Bone marrow (tissue), 2 donors: ENCODE results near the gene NYAP2.

ENCODE experiments used
- DNase-seq, 2 donors: peaks; one replicate each; lab custom pipeline; 2025; lab: John Stamatoyannopoulos, UW

Gene NYAP2

GRCh38 chr2:225399504-225399903 lies at the start of gene NYAP2:
TSS of gene NYAP2 (plus strand) at chr2:225399710. CDS start at chr2:225408881, 9,171 bp downstream.
- DNase-seq, result no peak

DNA sequence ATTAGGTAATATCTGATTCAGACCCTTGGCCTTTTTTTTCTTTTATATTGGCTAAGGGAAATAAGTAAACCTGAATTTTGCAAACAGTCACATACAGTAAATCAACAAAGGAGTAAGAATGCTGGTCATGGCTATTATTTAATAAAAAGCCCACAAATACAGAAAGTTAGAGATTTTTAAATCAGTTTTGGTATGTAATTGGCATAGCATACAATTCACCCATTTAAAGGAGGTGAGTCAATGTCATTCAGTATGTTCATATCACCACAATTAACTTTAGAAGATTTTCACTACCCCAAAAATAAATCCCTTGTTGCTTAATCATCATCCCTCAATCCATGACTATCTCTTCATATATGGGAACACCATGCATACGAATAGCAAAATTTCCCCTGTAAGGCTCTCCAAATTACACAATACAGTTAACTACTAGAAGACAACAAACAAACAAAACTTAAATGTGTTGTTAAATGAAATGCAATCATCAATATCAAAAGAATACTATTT lies 45.9 kb upstream of the NYAP2 start:
- no peak for DNase-seq

GRCh38 chr2:225354281-225354774 lies 45.2 kb upstream of the NYAP2 start:
- DNase-seq, result no peak

DNA sequence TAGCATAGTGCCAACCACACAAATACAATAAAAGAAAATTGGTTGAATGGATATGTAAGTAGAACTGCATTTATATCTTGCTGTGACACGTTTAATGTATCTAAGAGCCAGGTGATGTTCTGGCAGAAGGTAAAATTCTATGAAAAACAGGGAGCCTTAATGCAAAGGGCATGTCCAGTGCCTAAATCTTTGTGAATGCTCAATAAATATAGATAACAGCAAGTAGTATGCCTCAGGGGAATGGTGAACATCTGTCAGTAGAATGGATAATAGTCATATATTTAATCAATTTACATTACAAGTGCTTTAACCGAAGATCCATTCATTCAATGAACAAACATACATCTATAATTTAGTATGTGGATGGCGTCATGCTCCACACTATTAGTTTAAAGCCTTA lies 43.7 kb upstream of the NYAP2 start:
- no peak for DNase-seq

GRCh38 chr2:225366731-225367130 lies 32.8 kb upstream of the NYAP2 start:
- no peak for DNase-seq

GRCh38 chr2:225367482-225367881 lies 32.0 kb upstream of the NYAP2 start:
- no peak for DNase-seq

- DNase-seq, result no peak
Measured at GRCh38 chr2:225378984-225379383, 20.5 kb upstream of the NYAP2 start.

DNA sequence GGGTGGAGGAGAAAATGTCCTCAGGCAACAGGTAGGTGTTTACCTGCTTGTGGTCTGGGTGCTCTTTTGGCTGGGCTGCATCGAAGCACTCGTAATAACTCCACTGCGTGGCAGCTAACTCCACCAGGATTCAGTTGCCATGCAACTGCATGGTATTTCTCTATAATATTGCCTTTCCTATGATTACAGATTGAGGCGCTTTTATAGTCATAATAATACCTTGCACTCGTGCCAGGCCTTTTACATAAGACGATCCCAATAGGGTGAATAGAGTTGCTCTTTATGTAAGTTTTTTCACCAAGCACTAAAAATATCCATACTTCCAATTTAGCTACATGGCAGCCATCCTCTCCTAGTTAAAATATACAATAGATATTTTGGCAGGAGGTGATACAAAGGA lies 19.7 kb upstream of the NYAP2 start:
- no peak for DNase-seq

GRCh38 chr2:225381609-225382008 lies 17.9 kb upstream of the NYAP2 start:
- no peak for DNase-seq

DNA sequence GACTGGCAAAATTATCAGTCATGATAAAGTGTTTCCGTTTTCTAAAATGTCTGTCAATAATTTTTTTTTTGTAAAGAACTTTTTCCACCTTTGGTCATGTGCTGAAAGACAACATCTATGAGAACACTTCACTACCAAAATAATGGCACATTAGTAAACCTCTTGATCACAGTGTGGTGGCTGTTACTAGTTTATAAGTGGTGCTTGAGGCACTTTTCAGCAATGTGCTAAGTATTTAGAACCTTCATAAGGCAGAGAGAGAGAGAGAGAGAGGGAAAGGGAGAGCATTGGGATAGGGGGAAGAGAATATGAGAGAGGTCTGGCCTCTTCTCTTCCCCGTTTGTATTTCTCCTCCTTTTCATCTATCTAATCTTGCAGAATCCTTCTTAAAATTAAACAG lies 1.1 kb upstream of the NYAP2 start:
- no peak for DNase-seq

DNA sequence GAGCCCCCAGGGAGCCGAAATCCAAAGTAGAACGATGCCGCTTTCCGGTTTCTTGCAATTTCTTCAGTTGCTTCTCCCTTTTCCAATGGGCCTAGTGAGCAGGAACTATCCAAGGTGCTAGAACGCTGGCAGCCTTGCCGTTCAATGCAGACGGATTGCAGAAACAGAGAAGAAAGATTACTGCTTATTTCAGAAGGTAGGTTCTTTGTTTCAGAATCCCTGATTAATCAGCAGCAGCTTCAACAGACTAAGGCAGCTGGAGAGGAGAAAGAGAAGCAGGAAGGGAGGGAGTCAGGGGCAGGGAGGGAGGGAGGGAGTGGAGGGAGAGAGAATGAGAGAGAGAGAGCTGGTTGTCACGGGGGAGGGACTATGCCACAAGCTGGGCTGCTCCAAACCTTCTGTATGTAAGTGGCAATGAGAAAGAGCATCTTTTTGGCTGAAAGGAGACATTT lies 576 bp downstream of the NYAP2 start:
- no peak for DNase-seq

- DNase-seq, result no peak
Measured at GRCh38 chr2:225400546-225401400, 1.3 kb downstream of the NYAP2 start.

DNA sequence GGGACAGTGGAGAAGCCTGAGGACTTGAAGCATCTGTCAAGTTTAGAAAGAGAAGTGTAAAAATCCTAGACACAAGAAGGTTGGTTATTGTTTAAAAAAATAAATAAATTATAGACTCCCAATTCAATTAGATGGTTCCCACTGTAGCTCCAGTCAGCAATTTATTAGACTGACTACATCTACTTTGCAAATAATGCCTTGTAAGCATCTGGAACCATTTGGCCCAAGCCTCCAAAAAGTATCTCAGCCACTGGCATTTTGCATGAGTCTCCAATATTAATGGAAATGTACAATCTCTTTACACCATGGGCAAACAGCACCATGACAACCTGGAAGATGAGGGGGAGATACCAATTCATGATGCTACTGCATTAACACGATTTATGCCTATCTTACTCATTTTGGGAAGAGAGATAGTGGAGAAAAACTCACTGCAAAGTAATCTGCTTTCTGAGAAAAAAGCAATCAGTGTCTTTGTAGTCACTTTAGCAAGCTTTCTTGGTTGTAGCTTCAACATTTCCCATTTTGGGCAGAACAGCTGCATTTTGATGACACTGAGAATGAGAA lies 2.8 kb downstream of the NYAP2 start:
- no peak for DNase-seq

GRCh38 chr2:225411452-225411851 lies 11.9 kb downstream of the NYAP2 start:
- no peak for DNase-seq

DNA sequence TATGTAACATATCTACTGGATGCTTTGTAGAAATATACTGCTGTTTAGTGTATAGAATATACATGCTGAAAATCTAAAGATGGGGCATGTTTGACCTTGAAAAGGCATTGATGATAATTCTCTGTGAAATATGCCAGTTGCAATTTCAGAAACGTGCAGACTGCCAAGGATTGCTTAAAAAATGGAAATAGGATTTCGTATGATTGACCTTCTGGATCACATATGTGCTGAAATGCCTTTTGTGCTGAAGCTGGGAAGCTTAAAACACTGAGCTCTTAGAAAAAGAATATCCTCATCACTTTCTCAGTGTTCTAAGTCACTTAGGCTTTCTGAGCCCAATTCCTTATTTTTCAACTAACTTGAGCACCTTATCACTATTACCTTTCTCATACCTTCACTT lies 14.3 kb downstream of the NYAP2 start:
- no peak for DNase-seq

GRCh38 chr2:225414902-225415301 lies 15.4 kb downstream of the NYAP2 start:
- no peak for DNase-seq

- no peak for DNase-seq
Measured at GRCh38 chr2:225415341-225415740, 15.8 kb downstream of the NYAP2 start.

DNA sequence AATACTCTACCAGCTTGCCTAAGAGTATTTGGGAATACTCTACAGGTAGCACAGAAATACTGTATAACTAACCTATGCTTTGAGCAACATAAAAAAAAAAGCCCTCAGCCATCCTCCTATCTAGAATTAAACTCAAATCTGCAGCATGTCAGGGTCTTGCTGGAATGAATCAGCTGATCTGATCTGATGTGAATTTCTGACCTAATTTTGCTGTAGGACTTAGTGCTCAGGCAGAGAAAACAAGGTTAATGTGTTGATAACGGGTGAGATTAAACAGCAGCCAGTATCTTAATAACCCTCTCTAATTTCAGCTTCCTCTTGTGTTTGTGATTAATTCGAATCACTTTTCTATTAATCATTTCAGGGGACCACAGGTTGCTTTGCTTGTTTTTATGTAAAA lies 16.3 kb downstream of the NYAP2 start:
- no peak for DNase-seq

DNA sequence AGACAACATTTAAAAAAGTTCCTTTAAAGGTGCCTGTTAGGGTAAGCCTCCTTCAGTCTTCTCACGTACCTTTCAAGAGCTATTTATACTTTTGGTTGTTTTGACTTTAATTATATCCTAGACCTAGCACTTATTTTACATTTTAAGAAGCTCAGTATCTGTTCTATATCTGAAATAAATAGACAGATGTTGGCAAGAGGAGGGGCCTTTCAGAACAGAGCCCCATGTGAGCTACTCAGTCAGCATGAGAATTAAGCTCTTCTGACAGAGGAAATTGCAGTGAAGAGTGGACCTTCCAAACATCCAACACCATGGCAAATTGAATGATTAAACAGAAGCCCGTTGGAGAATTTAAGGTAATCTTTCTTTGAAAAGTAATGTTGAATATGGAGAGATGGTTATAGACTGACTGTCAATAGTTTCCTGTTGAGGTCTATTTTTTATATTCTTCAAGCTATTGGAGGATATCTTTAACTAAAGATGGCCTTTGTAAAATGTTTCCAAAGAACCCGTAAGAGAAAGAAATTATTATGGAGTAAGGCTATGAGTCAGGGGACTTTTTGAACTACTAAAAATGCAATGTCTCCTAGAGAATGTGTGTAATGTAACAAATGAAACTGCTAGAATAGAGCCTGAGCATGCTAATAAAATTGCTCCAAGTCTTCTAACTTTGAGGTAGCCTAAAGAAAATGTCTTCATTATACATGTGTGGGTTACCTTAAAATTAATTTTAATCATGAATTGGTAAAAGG lies 17.3 kb downstream of the NYAP2 start:
- no peak for DNase-seq

DNA sequence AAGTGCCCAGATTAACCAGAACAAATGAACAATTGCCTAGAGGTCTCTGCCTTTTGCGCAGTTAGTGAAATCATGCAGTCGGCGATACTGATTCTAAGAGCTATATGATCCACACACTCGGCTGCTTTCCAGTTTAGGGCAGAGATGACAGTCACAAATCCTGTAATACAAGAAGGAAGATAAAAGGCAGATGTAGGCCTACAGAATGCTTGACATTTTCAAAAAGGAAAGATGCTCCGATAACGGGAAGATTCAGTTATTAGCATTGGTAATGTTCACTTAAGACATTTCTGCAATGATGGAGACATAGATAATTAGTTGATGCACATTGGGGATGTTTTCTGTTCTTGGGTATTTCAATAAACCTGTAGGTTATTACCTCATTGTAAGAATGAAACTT lies 19.5 kb downstream of the NYAP2 start:
- no peak for DNase-seq

- DNase-seq, result no peak
Measured at GRCh38 chr2:225422145-225422544, 22.6 kb downstream of the NYAP2 start.

- DNase-seq, result no peak
Measured at GRCh38 chr2:225425284-225425683, 25.8 kb downstream of the NYAP2 start.

- DNase-seq, result no peak
Measured at GRCh38 chr2:225428360-225428759, 28.9 kb downstream of the NYAP2 start.
